ENCODE measurements around the gene STT3B.

- TF ChIP-seq CTCF (IDR thresholded peaks at IDR 0.05): no peak
- TF ChIP-seq POLR2A (IDR thresholded peaks at IDR 0.05): no peak
These were observed 3.3 kb upstream of the STT3B start for GRCh38 chr3:31529421-31529820.
